HK-2 (cell line): ENCODE data around the gene SLC4A3.
"Not testable (repeated sequence)": the region's sequence is repeated elsewhere in the genome, so short reads cannot be mapped to it uniquely, and the experiment has no call there.

Source experiments
- DNase-seq: peaks from one replicate; pipeline ENCODE4 v3.0.0-alpha.2; 2018; ENCODE audit not compliant: unreplicated experiment

SLC4A3 gene

DNA sequence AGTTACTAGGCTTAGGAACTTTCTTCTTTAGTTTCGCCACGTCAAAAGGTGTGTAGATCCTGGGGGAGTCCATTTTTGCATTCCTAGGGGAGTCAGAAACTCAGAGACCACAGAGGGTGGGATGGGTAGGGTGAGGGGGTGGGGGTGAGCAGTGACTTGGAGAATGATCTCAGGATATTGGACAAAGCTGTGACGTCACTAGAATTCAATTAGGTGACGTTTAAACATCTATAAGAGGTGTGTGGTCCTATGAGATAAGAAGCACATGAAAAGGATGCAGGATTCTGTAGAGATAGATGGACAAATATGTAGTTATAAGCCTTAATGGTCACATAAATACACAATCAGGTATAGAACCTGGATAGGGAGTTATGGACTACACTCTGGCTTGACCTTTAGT is 21.5 kb downstream of the SLC4A3 start:
- no peak for DNase-seq

DNA sequence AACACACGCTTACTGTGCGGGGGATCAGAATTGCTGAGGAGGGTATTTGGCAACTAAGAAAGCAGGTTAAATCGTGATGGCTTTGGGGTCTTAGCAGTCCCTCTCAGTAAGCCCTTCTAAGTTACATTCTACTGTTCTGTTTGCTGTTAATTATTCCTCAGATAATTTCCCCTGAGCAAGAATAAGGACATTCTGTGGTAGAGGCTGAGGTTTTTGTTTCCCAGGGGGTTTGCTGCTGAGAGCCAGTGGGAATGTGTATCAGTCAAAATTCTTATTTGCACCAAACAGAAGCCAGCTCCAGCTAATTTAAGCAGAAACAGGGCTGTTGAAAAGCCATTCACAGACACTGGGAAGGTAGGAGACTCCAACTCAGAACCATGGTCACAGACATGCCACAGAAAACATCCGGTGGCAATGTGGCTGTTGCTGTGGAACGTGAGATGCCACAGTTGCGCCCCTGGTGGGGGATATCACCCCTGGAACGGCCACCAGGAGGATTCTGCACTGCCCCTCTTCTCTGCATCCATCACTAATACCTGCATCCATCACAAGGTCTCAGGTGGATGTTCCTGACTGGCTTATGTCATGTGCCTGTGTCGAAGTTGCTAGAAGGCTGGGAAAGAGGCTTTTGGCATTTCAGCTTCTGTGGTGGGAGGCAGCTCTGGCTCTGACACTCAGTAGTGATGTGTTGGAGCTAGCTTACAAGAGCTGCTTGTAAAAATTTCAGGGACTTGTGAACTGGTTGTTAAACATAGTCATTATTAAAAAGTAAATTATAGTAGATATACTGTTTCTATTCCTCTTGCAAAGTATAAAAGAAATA is 23.2 kb downstream of the SLC4A3 start:
- no peak for DNase-seq

DNA sequence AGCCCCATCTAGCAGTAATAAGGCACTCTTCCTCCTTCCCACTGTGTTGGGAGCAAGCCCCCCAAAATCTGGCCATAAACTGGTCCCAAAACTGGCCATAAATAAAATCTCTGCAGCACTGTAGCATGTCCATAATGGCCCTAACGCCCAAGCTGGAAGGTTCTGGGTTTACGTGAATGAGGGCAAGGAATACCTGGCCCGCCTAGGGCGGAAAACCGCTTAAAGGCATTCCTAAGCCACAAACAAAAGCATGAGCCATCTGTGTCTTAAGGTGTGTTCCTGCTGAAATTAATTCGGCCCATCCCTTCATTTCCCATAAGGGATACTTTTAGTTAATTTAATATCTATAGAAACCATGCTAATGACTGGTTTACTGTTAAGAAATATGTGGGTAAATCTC is 24.2 kb downstream of the SLC4A3 start:
- DNase-seq = not testable (repeated sequence)

DNA sequence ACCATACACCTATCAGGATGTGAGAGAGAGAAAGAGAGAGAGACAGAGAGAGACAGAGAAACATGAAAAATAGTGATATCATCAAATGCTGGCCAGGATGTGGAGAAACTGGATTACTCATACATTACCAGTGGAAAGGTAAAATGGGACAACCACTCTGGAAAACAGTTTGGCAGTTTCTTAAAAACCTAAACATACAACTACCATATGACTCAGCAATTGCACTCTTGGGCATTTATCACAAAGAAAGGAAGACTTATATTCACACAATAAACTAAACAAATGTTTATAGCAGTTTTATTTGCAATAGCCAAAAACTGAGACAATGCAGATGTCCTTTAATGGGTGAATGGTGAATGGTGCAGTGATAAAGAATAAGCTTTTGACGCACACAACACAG is 29.1 kb downstream of the SLC4A3 start:
- no peak for DNase-seq

DNA sequence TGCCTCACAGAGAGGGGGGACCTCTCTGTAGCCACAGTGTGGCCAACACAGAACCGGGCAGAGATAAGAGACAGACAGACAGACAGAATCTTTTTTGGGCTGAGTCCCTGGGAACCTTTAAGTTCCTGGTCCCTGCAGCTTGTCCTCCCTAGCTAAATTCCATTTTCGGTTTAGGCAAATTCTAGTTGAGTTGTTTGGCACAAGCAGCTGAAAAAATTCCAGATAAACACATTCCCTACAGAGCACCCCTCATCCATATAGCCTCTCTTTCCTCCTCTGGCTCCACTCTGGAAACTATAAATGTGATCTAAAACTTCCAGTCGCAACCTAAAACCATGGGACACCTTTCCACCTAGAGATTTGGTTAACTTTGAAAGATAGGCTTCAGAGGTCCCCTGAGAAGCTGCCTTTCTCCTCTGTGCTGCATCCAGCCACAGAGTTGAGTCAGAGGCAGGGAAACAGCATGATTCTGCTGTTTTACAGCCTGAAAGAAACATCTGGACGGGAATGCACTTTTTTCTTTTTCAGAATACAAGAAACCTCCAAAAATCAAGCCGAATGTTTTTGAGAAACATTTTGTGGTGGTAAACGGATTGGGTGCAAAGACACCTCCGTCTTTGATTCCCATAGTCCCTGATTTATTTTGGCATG is 30.9 kb downstream of the SLC4A3 start:
- DNase-seq = no peak

DNA sequence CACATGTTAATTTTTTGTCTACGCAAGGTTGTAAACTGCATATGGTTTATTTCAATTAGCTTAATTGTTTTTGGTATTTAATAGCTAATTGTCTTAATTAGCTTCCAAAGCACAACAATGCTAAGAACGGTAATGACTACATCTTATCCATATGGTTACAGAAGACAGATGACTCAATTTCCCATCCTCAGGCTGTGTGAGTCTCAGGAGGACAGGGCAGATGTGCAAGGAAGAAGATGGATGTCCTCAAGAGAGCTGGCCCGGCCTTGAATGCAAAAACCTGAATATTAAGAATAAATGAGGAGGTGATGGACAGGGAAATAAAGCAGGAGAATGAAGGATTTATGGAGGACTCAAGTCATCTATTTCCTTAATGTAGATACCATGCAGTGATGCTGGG is 31.4 kb downstream of the SLC4A3 start:
- DNase-seq = no peak

DNA sequence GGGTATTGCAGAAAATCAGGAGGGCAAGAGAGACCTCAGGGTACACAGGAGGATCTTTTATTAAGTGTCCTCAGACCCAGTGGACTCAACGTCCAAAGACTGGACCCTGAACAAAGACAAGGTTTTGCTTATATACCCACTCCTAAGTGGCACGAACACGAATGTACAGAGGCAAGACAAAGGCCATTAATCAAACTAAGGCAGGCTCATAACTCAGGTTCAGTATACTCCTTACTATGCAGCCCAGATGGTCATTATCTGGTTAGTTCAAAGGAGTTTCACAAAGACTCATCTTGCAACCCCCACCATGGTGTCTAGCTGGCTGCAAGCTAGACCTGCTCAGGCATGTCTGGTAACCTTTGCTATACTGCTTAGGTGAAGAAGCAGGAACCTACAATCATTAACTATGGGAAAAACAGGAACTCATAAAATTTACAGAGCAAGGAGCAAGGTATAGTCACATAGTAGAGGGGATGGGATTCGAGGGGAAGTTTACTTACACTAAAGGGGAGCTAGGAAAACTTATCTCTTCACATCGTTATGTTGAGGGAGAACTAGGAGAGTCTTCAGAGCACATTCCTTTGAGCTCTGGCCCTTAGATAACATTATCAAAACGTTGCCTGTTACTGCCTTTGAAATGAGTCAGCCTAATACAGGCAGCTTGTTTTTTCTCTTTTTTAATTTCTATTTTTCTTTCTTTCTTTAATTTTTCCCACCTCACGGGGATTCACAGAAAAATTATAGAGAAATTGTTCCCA is 33.9 kb downstream of the SLC4A3 start:
- DNase-seq = no peak

GRCh38 chr2:219661955-219662395 is 34.5 kb downstream of the SLC4A3 start:
- peak; percentile 70 for DNase-seq

DNA sequence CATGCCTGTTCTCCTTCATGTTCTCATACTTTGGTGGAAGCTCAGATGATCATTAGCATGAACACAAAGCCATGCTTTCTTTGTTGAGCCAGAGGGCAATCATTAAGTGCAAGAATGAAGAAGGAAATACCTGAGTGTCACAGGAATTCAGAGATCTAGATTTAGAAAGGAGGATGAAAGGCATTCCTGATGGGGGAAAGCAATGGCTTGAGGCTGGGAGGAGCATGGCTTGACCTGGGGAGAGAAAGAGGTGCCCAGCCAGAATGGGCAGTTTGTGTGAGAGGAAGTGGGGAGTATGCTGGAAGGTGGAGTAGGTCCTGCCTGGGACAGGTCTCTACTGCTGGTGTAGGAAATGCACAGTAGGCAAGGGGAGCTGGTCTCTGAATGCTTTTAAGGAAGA is 35.1 kb downstream of the SLC4A3 start:
- no peak for DNase-seq

DNA sequence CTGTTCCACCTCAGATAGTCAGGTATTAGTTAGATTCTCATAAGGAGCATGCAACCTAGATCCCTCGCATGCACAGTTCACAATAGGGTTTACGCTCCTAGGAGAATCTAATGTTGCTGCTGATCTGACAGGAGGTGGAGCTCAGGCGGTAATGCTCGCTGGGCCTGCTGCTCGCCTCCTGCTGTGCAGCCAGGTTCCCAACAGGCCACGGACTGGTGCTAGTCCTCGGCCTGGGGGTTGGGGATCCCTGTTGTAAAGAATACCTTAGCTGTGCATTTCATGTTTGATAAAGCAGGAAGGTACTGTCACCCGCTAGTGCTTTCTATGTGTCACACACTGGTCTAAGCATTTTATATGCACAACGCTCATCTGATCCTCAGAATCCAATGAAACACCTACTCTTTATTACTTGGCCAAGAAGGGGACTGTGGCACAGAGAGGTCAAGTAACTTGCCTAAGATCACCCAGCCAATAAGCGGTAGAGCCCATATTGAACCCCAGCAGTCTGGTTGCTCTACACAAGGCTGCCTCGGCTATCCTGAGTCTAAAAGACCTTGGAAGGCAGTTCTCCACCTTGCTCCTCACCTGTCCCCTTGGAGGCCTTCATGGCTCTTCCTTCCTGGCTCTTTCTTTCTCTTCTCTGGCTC is 35.8 kb downstream of the SLC4A3 start:
- no peak for DNase-seq

- DNase-seq = no peak
Measured at GRCh38 chr2:219664041-219664440, 36.6 kb downstream of the SLC4A3 start.

DNA sequence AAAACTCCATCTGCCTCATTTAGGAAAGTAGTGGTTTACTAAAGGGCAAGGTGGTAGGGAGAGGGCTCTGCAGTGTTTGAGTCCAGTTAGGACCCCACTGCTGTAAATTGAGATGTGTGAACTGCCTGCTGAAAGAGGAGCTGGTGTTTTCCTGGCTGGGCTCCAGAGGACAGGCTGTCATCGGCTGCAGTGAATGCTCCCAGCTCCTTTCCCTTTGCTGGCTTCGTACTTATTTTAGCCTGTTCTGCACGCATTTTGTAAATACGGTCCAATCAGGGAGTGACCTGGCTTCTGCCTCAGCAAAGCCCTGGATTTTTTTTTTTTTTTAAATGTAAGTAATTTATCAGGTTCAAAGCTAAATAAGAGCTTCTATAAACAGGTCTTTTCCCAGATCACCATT is 37.5 kb downstream of the SLC4A3 start:
- no peak for DNase-seq

DNA sequence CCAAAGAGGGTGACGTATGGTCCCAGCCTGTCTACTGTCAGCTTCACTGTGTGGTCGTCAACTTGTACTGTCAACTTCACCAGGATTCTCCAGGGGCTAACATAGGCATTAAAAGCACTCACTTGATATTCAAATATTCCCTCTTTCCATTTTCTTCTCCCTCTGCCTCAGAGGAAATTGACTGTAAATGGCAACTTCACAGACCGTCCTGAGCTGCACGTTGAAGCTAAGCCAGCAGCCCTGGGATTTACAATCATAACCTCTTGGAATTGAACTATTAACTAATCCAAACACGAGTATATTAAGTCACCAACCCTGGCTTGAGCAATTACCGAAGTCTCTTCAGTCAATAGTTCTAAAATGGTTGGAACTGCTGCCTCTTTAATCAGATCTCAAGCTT is 38.5 kb downstream of the SLC4A3 start:
- no peak for DNase-seq

- DNase-seq = no peak
Measured at GRCh38 chr2:219668316-219668715, 40.9 kb downstream of the SLC4A3 start.

DNA sequence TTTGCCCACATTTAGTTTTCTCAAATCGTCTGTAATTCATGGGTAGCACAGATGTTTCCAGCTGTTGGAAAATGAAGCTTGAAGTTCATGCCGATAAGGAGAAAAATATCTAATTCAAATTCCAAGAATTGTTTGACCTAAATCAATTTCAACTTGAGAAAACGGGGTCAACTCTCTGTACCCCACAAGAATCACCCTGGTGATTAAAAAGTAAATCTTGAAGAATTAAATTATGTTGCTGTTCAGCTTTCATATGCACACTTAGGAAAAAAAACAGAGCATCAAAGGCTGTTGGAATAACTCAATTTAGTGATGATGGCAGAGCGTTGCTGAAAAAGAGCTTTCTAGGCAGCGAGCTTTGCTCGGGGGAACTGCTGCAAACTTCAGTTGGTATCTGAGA is 43.0 kb downstream of the SLC4A3 start:
- DNase-seq = no peak

GRCh38 chr2:219671279-219671678 is 43.8 kb downstream of the SLC4A3 start:
- no peak for DNase-seq

- DNase-seq = no peak
Measured at GRCh38 chr2:219672406-219672805, 45.0 kb downstream of the SLC4A3 start.

DNA sequence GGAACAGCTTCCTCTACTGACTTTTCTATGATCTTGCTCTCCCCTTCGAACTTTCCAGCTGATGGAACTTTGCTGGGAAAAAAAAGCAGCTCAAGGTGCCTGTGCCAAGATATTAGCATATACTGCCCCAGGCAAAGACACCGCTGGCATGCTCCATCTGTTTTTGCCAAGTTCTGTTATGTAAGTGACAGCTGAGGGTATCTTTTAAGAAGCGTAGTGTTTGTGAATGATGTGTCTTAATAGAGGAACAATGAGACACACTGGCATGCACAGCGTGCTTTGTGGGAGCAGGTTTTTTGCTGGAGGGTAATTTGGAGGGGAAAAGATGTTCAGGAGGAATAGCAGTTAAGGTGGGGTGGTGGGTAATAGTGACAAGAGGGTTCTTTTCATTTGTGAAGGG is 47.8 kb downstream of the SLC4A3 start:
- no peak for DNase-seq

GRCh38 chr2:219676586-219676985 is 49.2 kb downstream of the SLC4A3 start:
- no peak for DNase-seq

DNA sequence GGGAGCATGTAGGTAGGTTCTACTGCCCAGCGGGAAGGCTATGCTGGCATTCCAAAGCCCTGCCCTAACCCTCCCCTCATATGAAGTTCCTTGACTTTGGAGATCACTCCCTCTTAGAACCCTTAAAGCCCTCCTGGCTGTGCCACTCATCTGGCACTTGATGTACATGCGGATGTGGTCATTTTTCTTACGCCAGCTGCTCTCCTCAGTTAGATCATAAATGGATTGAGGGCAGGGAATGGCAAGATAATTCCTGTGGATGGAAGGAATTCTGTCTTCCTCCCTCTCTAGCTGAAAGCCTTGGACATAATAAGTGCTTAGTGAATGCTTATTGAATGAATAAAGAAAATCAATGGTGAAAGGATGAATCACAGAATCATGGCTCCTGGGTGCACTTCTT is 51.6 kb downstream of the SLC4A3 start:
- DNase-seq = no peak

GRCh38 chr2:219679571-219679970 is 52.1 kb downstream of the SLC4A3 start:
- no peak for DNase-seq
